GM21786 (cell line): ENCODE measurements around the gene COQ2.
"Not testable (repeated sequence)": the region's sequence is repeated elsewhere in the genome, so short reads cannot be mapped to it uniquely, and the experiment has no call there.

Experiments
- ATAC-seq: cut with Tn5 transposase; IDR thresholded peaks from one replicate; pipeline ENCODE4 v1.9.1; 2021; ENCODE audit not compliant: unreplicated experiment

The COQ2 gene

DNA sequence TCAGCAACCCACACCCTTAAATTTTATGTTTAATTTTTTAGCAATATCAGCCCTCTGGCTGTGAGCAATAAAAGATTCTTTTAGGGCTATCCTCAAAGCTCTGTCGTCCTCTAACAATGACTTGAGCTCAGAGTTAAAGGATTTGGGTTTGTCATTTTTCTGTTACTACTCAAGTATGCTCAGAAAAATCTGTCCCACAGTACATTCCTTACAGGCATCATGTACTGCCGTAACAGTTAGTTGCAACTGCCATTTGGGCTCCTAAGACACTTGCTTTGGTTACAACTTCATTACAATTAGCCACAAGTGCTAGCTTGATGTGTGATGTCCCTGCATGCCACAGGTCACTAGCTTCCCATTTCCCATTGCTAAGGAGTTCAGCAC lies 33.2 kb downstream of the COQ2 start:
- no peak for ATAC-seq

DNA sequence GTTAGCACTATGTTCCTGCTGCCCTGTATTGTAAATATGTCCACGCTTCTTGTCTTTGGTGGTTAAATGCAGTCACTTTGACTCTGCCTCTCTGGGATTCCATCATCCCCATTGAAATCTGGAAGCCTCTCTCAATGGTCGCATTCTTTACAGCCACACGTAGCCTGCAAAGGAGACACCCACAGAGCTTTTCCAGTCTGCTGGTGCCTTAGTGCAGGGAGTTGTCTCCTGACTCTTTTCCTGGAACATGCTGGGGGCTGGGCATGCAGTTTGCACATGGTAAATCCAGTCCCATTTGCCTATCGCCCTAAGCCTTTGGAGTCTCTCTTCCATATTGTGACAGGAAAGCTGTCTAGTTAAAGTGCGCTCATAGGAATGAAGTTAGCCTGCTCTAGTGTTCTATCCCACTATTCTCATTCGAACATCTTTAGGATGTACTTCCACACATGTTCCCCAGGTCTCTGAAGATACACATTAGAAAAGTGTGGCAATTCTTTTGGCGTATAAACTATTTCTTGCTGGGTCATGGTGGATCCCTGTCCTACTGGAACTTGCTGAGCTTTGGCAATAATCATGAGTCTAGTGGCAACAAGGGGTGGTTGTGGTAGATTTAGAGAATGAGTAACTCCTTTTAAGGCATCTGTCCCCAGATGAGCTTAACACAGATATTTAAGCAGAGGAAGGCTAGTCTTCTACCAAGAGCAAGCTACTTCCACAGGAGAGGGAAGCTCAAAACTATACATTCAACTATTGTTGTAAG lies 33.7 kb downstream of the COQ2 start:
- no peak for ATAC-seq

DNA sequence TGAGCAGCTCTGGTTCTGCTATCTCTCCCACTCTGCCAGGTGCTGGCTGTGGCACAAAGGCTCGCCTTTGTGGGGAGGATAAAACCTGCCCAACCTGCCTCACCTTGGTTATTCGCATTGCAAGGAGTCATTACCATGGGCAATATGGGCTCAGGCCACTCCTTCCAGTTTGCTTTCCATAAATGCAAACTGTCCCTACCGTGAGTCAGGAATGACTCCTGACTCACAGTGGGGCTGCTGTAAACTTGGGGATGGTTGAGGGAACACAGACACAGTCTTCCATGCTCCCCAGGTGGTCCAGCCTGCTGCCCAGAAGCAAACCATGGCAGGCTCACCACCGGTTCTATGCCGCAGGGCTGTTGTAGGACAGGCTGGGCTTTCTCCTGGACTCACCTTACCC lies 36.1 kb downstream of the COQ2 start:
- no peak for ATAC-seq

DNA sequence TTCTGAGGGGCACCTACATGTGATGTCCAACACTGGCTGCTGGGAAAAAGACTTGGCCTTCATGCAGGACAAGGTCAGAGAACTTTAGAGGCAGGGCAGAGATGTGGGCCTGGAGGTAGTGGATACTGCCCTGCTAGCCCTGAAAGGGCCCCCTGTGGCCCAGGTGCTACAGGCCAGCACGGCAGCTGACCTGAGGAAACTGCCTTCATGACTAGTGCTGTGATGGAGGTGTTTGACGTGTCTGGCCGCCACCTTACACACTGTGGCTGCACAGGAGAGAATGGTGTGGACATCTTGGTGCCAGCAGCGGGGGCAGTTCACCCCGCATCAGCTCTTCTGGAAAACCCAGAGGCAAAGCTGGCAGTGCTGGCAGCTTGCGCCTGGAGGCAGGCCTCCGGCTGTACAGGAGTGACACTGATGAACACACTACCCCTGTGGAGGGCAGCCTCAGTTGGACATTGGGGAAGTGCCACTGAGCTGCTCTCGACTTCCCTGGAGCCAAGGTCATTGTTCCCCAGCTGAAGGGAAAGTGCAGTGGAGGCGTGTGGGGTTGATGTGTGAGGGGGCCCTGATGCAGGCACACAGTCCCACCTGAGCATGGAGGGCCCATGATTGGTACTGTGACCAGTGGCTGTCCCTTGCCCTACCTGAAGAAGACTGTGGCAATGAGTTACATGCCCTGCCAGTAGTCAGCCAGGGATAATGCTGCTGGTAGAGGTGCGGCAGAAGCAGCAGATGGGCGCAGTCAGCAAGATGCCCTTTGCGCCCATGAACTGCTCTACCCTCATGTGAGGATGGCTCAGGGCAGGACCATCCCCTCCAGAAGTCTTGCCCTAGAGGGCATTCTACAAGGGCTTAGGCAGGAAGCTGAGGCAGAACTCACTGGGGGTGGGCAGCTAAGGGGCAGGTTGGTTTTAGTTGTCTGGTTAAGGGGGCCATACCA lies 36.9 kb downstream of the COQ2 start:
- no peak for ATAC-seq

DNA sequence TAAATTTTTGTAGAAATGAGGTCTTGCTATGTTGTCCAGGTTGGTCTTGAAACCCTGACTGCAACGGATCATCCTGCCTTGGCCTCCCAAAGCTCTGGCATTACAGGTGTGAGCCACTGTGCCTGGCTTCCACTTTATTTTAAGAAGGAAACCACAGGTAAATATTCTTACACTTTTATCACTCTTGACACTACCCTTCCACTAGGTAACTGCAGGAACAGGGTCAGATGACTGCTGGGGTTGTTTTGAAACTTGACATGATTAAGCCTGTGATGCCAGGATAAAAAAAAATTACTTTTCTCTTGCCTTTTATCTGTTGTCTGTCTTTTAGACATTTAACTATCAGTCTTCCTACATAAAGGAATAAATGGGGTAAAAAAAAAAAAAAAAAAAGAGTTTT lies 43.5 kb downstream of the COQ2 start:
- ATAC-seq: no peak

DNA sequence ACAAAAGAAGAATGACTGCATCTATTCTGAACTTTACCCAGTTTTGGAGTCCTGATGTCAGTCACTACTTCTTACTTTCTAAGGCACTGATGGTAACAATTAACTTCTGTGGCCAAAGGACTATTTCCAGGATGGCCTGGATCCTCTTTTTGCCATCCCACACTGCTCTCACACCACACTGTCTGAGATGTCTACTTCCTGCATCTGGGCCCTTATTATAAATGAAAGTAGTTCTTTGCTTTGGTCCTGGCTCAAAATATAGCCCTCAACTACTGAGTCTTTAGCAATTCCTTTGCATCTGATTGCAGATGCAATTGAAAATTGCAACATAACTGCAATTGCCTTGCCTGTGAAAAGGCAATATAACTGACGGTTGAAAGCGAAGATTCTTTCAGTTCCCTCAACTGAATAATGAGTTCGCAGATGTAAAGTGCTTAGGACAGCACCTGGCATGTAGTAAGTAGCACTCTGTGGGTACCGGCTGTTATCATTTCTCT lies 44.2 kb downstream of the COQ2 start:
- ATAC-seq: peak; percentile 85

DNA sequence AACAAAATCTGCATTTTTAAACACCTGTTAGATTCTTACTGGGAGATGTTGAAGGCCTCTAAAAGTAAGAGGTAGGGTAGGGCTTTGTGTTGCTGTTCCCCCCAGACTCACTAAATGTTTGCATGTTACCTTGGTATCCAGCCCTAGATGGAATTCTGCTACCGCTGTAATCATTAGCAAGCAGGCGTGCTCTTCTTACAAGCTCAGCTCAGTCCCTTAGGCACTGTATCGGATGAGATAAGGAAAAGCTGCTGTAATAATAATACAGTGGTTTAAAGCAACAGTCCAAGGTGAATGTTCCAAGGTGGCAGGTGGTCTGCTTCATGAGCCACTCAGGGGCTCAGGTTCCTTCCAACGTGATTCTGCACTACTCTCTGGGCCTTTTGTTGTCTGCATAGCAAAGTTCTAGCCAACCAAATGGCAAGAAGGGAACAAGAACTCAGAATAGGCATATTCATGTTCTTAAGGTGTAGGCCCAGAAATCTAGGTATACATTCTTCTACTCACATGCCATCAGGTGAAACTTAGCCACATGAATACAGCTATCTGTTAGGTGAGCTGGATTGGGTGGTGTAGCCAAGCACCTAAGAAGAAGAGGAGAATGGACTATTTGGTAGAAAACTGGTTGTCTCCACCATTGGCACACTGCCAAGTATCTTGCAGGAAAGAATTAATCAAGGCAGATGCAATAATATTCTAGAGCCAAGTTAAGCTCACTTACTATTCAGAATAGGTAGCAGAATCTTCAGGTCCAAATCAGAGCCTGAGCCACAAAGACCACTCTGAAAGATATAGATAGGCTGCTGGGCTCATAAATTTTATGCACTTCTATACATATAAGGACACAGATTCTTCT lies 46.0 kb downstream of the COQ2 start:
- ATAC-seq: no peak

DNA sequence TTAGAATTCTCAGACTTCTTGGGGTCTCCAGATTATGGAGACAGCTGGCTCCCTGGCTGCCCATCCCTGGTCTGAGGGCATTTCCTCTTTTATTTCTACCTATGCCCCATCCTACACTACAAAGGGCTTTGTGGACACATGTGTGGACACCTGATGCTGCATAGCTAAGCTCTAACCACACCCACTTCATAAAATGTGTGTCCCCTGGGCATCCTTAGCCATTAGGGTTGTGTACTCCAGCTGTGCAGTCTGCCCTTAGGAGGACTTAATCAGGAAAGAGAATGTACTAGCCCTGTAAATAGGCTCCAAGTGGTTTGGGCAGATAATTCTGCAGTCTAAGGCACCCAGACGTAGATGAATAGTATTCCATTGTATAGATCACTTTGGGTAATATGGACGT lies 47.0 kb downstream of the COQ2 start:
- no peak for ATAC-seq

DNA sequence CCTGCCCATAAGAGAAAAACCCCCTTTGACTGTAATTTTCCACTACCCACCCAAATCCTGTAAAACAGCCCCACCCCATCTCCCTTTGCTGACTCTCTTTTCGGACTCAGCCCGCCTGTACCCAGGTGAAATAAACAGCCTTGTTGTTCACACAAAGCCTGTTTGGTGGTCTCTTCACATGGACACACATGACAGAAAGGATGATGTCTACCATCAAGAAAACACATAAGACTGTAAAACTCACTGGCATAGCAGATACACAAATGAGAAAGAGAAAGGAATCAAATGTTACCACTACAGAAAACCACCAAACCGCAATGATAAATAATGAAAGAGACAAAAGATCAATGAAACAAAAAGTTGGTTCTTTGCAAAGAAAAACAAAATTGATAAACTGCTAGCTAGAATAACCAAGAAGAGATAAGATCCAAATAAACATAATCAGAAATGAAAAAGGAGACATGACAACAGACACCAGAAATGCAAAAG lies 48.9 kb downstream of the COQ2 start:
- peak; percentile 26 for ATAC-seq

DNA sequence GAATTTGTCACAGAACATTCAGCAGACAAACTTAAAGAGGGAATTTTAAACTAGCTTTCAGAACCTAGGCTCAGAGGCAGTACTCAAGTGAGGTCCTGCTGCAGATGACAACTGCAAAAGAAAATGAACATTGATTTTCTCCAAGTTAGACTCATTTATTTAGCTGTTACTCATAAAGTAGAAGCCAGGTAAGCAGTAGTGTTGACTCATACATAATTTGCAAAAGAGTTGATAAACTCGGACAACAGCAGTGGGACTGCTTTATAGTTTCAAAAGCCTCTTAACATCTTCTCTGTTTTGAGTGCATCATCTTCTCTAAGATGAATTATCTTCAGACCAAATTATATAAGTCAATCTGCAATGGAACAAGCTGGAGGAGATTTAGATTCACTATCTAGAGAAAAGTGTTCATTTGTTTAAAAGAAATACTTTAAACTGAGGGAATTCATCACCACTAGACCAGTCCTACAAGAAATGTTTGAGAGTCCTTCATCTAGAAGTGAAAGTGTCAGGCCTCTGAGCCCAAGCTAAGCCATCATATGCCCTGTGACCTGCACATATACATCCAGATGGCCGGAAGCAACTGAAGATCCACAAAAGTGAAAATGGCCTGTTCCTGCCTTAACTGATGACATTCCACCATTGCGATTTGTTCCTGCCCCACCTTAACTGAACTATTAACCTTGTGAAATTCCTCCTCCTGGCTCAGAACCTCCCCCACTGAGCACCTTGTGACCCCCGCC lies 49.5 kb downstream of the COQ2 start:
- no peak for ATAC-seq

DNA sequence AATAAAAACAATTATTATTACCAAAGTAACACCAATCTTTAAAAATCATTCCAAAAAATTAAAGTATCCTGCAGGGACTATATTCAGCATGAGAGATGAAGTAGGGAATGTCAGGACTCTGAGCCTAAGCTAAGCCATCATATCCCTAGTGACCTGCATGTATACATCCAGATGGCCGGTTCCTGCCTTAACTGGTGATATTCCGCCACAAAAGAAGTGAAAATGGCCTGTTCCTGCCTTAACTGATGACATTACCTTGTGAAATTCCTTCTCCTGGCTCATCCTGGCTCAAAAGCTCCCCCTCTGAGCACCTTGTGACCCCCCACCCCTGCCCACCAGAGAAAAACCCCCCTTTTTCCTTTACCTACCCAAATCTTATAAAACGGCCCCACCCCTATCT lies 50.2 kb downstream of the COQ2 start:
- ATAC-seq: not testable (repeated sequence)

DNA sequence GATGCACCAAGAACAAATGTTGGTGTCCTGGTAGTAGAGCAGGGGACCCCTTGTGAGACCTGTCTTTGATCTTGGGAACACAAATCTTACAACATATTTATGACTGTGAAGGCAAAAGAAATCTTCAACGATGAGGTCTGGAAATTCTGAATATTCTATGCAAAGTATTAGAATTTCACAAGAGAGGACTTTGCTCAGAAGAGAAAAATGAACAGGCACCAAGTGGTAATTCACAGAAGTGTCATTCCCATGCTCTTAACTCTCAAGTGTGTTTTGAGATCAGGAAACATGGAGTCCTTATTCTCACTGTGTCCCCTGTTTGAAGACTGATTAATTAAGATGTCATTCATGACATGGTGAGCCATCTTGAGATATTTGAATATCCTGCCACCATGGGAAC lies 52.5 kb downstream of the COQ2 start:
- ATAC-seq: no peak

DNA sequence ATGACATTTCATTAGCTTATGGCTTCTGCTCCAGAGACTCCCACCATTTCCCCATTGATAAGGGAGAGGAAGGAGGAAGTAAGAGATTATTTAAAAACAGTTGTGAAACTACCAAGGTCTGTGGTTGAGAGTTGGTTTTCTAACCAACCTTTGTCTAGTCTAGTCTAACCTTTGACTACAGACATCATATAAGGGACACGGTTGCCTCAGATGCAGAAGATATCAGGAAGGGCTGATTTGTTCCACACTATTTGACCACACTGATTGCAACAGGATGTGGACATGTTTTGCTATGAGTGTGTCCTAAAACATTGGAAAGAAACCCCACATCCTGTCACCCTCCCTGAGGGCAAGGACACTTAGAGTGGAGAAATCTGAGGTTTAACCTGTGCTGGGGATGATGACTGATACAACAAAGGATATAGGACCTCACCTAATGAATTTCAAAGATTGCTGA lies 53.0 kb downstream of the COQ2 start:
- peak; percentile 62 for ATAC-seq

DNA sequence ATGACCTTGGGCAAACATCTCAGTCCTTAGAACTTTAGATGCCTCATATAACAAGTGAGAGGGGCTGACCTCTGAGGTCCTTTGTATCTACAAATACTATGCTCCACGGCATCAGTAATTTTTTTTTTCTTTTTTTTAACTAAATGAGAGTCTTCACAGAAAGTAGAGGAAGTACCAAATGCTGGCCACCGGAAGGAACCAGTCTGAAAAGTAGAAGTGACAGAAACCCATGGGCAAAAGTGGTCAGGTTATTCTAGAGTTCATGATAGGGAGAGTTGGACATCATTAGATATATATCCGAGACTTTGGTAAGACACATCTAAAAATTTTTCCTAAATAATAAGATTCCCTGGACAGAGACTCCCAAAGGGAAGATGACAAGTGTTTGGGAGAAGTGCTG lies 53.7 kb downstream of the COQ2 start:
- ATAC-seq: no peak

DNA sequence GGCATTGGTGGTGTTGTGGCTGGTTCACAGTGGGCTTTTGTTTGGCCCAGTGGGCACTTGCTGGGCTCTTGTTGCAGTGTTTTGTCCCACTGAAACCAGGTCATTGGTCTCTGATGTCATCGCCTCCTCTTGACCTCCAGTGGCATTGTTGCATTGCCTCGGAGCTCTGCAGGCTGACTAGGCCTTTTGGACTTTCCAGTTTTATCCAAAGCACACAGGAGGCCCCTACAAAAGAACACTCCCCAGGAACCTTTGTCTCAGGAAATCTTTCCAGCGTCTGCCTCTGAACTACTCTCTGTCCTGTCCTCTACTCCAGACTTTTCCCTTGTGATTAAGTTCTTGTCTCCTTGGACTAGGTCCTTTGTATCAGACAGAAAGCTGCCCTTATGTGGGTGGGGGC lies 54.8 kb downstream of the COQ2 start:
- ATAC-seq: no peak

DNA sequence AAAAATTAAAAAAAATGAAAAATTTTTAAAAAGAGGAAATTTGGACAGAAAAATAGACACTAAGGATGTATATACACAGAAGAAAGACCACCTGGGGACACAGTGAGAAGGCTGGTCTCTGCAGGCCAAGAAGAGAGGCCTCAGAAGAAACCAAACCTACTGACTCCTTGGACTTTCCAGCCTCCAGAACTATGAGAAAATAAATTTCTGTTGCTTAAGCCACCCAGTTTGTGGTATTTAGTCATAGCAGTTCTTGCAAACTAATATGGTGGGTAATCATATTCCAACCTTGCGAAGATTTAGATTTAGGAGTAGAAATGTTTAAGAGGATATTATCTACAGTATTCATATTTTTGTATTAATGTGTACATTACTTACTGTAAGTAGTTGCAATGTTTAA lies 56.4 kb downstream of the COQ2 start:
- no peak for ATAC-seq

DNA sequence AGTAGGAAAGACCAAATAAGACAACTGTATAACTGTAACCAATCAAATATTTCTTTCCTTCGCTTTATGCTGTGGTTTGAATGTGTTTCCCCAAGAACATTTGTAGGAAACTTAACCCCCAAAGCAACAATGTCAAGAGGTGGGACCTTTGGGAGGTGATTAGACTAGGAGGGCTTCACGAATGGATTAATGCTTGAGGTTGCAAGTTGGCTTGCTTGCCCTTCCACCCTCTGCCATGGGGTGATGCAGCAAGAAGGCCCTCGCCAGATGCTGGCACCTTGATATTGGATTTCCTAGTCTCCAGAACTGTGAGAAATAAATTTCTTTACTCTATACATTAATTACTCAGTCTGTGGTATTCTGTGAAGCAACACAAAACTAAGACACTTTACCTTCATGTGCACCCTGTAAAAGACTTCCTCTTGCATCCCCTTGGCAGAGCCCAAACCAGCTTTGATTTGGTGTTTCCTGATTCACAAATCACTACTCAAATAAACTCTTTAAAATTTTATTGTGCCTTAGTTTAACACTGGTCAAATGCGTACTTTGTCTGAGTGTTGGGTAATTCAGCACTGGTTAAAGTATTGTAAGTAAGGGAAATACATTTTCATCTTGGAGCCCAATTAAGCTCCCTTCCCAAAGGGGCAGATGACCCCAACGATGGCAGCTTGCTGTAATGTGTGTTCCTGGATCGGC lies 59.9 kb downstream of the COQ2 start:
- no peak for ATAC-seq

DNA sequence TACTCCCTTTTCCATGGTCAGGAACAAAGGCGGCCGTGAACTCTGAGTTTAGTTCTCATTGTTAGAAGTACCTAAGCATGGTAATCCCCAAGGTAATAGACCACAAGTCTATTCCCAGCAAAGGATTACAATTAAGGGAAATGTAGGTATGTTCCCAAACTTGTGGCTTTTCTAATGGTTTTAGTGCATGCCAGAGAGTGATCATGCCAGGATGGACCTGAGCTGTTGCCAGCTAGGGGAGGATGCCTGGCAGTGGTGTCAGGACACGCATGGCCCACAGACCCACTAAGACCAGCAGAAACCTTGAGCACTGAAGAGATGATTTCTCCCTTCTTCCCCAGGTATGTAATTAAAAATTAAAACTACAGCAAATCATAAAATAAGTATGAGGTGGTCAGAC lies 60.8 kb downstream of the COQ2 start:
- ATAC-seq: no peak

DNA sequence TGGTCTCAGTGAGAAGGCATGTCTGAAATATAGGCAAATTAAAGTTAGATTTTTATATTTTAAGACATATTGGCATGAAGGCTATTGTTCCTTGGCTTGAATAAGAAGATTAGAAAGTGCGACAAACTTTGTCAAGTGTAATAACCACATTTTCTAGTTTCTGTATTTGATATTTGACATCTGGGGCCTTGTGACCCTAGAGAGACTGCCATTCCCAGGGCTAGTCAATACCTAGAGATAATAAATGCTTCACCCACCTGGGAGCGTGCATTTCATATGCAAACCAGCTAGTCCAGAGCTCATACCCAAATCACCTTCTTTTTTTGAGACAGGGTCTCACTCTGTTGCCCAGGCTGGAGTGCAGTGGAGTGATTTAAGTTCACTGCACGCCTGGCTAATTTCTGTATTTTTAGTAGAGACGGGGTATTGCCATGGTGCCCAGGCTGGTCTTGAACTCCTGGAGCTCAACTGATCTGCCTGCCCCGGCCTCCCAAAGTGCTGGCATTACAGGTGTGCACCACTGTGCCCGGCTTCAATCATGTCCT lies 62.6 kb downstream of the COQ2 start:
- peak; percentile 44 for ATAC-seq
